Epidermal melanocyte (primary cell): ENCODE results near the gene CCDC87.
"Not testable (repeated sequence)": the region's sequence is repeated elsewhere in the genome, so short reads cannot be mapped to it uniquely, and the experiment has no call there.

Experiments
- DNase-seq: peaks from one replicate; pipeline ENCODE4 v3.0.0; 2011; ENCODE audit warnings: low spot score; ENCODE audit not compliant: insufficient read length

Gene CCDC87

DNA sequence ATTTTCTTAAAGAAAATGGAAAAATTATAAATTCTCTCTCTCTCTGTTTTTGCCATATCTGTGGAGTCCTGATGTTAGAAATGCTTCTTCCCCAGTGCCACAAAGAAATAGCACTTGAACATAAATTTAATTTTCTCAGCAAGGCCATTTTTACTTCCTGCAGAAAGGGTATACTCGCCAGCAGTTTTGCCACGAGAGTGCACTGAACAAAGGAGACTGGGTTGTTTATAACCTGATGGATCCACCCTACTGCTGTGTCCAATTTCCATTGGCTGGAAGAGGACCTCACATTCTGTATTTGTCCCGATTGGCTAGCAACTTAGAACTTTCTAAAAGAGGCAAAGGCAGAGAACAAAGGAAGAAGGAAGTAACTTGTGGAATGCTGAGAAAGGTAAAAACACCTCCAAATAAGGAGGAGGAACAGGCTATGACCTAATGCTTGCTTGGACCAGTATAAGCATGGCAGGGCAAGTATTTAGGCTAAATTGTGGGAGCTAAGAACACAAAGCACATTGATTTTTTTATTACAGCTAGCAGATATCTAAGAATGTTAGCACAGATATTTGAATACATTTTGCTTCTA, 10.2 kb downstream of the CCDC87 start:
- DNase-seq, result not testable (repeated sequence)

DNA sequence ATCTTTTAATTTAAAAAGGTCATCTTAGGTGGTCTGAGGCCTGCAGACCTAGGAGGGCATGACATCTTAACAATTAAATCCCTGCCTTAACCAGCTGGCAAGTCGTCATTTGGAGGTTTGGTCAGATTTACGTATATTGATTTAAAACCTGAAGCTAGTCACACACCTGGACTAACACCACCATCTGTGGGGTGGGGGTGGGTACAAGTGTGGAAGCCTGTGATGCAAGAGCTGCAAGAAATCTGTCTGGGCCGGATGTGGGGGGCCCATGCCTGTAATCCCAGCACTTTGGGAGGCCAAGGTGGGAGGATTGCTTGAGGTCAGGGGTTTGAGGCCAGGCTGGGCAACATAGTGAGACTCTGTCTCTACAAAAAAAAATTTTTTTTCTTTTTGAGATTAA, 11.6 kb downstream of the CCDC87 start:
- DNase-seq, result no peak

DNA sequence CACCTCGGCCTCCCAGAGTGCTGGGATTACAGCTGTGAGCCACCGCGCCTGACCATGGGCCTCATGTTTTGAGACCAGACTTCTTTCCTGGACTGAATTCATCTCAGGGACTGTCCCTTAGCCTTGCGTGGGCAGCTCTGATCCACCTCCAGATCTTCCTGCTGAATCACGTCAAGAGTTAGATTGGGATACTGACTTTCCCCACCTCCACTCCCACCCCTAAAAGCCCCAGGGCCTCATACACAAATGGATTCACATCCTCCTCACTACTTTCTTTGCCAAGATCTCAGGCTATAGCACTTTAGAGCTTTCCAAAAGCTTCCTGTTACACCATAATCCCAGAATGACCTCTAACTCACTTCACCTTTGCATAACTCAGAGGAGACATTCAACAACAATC, 12.1 kb downstream of the CCDC87 start:
- DNase-seq, result no peak

DNA sequence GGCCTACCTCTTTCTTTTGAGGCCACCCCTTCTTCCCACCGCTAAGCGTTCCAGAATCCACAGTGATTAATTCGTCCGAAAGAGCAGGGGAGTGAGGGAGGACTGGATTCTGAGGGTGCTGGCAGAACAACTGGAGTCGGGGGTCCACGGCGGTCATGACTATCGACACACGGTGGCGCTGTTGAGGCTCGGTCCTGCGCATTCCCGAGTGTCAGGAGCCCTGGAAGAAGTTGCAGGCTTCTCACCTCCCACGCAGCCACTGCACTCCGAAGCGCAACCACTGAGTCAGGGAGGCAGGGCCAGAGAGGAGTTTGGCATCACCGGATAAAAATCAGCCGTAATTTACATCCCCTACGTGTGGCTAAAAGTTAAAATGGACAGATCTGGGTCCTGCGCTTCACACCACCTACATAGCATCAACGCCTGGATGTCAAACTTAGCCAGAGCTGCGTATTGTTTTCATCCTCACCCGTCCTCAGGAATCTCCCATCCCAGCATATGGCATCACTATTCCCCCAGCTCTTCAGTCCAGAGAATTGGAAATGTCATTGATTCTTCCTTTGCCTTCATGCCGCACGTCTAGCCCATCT, 13.8 kb downstream of the CCDC87 start:
- DNase-seq, result peak; percentile 91

DNA sequence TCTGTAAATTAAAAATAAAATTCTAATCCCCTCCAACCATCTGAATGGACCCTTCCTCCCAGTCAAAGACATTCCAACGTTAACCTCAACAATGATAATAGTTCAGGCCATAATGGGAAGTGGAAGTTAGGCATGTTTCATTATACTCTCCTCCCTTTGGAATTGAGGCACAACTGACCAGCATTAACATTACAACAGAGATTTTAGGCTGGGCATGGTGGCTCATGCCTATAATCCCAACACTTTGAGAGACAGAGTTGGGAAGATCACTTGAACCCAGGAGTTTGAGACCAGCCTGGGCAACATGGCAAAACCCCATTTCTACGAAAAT, 22.0 kb downstream of the CCDC87 start:
- no peak for DNase-seq

DNA sequence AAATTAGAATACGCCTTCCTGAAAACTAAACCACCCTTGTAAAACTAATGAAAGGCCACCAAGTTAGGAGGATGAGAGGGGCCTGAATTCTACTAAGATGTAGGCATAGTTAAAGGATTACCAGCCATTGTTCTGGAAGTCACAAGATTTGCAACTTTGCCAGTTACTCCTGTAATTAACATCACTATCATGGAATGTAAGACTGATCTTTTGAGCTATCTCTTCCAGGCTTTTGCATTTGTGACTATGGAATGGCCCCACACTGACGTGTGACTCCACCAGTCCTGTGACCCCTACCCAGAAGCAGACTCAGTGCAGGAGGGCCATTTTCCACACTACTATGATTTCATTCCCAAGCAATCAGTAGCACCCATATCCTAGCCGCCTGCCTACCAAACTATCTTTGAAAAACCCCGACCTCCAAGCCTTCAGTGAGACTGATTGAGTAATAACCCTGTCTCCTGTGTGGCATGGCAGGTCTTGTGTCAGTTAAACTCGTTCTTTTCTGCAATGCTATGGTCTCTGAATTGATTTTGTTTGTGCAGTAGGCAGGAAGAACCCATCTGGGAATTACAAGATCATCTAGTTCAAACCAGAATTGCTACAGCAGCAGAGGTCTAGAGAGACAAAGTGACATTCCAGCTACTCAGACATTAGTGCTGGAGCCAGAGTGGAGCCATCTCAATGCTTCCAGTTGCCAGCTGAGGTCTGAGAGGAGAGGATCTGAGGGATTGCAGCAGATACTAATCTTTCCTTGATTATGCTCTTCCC, 22.6 kb downstream of the CCDC87 start:
- no peak for DNase-seq

DNA sequence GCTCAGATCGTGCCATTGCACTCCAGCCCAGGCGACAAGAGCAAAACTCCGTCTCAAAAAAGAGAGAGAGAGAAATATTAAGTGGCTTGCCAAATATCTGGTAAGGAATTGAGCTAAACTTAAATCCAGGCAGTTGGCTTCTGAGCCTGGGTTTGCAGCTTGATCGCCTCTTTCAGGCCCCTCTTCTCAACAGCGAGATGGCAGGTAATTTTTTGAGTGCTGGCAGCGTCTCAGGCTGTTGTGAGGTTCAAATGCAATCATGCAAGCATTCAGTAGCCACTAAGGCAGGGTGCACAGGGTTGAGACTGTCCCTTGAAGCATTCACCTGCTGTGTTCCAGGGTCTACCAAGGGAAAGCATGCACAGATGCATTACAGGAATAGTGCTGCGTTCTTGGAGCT, 23.8 kb downstream of the CCDC87 start:
- no peak for DNase-seq

DNA sequence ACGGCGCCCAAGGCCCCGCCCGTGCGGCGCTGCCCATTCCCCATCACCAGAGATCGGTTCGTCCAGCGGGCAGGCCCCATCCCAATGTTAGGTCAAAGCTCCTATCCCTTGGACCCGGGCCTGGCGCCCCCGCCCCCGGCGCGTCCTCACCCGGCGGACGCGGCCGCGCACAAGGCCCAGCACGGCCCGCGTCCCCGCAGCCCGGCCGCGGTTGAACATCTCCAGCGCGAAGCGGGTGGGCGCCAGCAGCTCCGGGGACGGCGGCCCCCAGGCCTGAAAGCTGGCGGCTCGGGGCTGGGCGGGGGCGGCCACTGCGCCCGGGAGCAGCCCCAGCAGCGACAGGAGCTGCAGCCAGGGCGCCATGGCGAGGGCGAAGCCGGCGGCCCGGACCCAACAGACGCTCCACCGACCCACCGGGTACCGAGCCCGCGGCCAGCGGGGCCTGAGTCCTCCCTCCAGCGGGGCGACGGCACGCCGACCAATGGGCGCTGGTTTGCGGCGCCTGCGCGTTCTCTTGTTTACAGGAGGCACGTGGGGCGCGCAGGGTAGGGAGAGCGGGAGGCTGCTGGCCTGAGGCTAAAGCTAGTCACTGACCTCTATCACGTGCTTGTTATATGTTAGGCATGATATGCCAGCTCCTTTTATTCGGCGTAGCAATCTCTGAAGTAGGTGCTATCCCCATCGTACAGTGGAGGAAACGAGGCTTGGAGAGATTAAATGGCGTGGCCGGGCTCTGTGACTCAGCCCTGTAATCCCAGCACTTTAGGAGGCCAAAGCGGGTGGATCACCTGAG, 24.5 kb downstream of the CCDC87 start, which contains the start of gene CTSF:
CTSF (minus strand) TSS at position 483 of the 793 bp plus-strand sequence; CDS start at position 363, 120 bp downstream.
- peak; percentile 99 for DNase-seq

DNA sequence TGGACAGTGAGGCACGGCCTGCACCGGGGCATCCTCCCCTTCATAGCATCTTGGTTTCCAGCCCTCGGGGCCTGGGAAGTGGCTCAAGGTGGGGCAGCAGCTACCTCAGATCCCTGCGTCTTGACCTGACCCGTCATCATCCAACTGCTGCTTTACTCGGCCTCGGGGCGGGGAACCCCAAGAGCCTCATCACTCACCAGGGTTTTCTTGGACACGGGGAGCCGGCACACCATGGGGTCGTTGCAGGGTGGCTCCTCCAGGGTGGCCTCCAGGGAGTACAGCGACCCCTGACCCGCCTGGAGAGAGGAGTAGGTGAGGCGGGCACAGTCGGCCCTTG, 25.1 kb downstream of the CCDC87 start:
- no peak for DNase-seq

DNA sequence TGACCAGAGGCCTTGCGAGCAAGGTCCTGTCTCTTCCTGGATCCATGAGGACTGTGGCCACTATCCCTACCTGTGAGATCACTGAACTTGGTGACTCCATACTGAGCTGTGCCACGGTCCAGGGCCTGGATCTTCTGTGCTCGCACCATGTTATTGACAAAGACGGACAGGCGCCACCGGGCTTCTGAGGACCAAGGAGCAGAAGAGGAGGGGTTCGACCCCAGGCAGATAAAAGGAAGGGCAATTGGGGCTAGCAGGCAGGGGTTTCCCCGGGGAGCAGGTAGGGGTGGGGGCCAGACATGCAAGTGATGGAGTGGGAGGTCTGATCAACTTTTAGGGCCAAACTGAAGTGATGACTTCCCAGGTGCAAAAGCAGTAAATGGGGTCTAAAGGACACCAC, 26.6 kb downstream of the CCDC87 start:
- no peak for DNase-seq

DNA sequence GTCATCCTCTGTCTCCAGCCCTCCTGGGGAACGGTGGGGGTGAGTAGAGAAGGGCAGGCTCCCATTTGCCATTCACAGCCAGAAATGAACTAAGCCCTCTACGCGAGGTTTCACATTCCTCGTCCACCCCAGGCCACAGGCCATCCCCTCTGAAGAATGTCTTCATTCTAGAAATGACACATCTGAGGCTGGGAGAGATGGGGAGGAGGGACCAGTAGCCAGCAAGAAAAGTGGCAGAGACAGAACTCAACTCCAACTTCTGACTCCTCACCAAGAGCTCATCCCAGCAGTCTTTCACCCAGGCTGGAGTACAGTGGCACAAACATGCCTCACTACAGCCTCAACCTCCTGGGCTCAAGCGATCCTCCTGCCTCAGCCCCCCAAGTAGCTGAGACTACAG, 27.9 kb downstream of the CCDC87 start:
- peak; percentile 10 for DNase-seq

DNA sequence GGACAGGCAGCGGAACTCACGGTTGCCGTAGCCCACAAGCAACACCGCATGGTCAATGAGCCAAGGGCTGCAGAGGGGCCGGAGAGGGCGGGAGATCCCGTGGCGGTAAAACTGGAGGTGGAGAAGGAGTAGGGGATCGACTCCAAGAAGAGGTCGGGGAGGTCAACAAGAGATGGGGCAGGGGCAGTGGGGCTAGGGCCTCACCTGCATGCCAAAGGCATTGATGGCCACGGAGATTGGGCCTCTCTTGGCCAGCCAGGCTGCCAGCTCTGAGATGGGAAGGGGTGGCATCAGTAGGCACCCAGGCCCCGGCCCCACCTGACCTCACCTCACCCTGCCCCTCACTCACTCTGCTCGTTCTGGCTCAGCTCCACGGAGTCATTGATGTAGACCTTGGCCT, 28.3 kb downstream of the CCDC87 start:
- no peak for DNase-seq

DNA sequence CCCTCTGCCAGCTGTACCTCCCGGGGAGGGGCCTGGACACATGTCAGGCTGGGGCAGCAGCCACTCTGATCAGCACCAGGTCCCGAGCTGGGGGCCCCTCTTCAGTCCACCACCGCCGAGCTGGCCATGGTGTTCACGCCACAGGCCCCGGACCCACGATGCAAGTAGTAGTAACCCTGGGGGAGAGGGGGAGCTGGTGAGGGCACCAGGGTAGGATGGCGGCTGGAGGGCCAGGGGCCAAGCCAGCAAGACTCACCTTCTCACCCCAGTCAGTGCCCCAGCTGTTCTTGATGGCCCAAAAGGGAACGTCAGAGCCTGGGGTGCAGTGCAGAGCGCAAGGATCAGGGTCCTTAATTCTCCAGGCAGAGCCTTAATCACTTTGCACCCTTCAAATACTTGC, 29.0 kb downstream of the CCDC87 start:
- no peak for DNase-seq

DNA sequence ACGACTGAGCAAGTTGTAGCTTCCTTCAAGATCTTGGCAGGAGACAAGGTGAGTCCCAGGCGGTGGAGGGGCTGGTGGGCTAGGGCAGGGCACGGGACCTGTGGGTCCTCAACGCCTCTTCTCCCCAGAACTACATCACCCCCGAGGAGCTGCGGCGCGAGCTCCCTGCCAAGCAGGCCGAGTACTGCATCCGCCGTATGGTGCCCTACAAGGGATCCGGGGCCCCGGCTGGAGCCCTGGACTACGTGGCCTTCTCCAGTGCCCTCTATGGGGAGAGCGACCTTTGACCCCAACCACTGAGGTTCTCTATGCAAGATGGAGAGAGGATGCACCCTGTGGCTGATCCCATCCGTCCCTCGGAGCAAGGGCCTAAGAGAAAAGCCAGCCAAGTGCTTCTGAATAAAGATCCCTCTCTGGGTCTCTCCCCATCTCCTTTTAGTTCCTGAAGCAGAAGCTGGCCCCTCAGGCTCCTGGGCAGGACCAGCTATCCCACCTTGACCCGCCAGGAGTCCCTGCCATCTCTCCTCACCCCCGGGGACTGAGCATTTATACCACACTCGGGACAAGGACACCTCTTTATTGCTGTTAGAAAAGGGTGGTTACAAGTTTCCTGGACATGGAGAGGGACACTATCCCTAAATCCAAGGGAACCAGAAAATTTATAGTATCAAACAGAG, 29.8 kb downstream of the CCDC87 start:
- no peak for DNase-seq

DNA sequence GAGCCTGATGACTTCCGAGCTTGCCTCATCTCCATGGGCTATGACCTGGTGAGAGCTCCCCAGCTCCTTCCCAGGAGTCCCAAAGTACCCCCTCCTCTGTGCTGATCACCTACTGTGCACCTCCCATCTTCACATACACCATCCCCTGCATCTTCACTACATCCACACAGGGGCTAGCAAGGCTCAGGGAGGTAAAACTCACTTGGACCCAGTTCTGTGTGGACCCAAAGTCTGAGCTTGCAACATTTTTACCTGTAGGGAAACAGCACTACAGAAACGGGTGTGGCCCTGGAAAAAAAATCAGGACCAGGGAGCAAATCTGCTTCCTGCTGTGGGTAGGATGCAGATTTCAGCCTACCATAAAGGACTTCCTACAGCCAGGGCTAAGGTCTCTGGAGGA, 30.6 kb downstream of the CCDC87 start:
- DNase-seq, result no peak

DNA sequence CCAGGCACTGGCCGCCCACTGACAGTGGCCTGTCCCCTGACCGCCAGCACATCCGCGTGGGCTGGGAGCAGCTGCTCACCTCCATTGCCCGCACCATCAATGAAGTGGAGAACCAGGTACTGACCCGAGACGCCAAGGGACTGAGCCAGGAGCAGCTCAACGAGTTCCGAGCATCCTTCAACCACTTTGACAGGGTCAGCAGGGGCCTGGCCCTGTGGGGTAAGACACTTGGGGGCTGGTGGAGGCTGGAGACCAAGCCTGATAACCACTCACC, 31.0 kb downstream of the CCDC87 start:
- DNase-seq, result no peak

DNA sequence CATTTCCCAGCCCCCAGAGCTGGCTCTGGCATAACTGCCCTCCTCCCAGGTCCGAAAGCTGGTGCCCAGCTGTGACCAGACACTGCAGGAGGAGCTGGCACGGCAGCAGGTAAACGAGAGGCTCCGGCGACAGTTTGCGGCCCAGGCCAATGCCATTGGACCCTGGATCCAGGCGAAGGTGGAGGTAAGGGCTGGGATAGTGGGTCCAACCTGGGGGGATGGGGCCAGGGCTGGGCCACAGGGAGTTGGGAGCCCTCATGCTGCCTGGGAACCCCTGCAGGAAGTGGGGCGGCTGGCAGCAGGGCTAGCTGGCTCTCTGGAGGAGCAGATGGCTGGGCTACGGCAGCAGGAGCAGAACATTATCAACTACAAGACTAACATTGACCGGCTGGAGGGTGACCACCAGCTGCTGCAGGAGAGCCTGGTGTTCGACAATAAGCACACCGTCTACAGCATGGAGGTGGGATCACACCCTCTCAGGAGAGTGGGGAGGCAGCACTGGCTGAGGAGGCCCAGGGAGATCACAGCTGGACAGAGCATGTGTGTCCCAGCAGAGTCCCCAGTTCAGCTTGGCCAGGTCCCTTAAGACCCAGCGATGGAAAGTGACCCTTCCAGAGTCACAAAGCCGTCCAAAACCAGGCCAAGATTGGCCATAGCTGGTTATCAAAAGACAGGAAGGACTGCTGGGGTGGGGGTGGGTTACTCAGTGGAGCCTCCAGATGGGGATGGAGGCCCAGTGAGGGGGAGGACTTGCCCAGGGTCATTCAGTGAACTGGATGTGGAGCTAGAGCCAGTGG, 31.5 kb downstream of the CCDC87 start:
- no peak for DNase-seq

DNA sequence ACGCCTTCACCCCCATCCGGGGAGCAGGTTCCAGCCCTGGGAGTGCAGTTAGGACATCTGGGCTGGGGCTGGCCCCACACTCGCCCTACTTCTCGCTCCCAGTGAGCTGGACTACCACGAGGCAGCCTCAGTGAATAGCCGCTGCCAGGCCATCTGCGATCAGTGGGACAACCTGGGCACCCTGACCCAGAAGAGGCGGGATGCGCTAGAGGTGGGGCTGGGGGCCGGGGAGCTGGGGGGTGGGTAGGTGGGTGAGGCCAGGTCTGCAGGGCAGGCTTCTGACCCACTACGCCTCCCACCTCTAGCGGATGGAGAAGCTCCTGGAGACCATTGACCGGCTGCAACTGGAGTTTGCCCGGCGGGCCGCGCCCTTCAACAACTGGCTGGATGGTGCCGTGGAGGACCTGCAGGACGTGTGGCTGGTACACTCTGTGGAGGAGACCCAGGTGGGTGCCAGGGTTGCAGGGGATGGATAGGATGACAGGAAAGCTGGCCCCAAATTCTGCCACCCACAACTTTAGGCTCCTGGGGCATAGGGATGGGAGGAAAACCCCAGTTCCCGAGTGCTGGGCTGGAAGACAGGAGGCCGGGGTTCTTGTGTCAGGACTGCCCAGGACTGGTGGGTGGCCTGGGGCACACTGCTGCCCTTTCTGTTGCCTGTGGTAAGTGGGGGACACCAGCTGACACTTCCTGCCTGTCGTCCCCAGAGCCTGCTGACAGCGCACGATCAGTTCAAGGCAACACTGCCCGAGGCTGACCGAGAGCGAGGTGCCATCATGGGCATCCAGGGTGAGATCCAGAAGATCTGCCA, 32.8 kb downstream of the CCDC87 start:
- no peak for DNase-seq

DNA sequence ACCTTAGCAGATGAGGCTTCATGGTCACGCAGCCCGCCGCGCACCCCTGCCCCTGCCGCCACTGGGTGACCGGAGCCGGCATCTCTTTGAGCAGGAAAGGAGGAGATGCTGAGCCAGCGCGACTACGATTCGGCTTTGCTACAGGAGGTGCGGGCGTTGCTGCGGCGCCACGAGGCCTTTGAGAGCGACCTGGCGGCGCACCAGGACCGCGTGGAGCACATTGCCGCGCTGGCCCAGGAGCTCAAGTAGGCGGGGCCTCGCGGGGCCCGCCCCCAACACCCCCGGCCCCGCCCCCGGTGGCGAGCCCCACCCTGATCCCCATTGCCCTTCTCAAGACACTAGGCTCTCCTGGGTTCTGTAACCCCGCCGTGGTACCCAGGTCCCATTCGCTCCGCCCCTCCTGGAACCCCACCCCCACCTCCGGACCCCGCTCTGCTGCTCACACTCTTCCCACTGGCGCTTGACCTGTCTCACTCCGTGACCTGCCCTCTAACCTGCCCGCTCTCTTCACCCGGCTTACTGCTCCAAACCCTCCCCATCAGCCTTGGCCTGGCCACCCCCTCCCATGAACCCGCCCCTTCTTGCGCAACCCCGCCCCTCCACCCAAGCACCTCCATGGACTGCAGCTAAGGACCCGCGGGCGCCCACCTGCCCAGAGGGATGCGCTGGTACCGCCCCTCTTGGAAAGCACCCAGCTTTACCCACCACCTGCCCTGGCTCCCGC, 33.6 kb downstream of the CCDC87 start:
- no peak for DNase-seq
